KG1 (cell line): ENCODE results near the gene LRBA.
"Not testable (repeated sequence)": the region's sequence is repeated elsewhere in the genome, so short reads cannot be mapped to it uniquely, and the experiment has no call there.

ENCODE experiments used
- DNase-seq: peaks from one replicate; lab custom pipeline; 2025; lab: John Stamatoyannopoulos, UW

Gene LRBA

GRCh38 chr4:150564967-150565366 is 450.1 kb downstream of the LRBA start:
- not testable (repeated sequence) for DNase-seq

GRCh38 chr4:150562751-150563150 is 452.3 kb downstream of the LRBA start:
- no peak for DNase-seq

- no peak for DNase-seq
Observed at GRCh38 chr4:150562250-150562649, 452.8 kb downstream of the LRBA start.

- DNase-seq, result no peak
Observed at GRCh38 chr4:150561143-150561737, 453.8 kb downstream of the LRBA start.

GRCh38 chr4:150557811-150558210 is 457.3 kb downstream of the LRBA start:
- DNase-seq, result not testable (repeated sequence)

- no peak for DNase-seq
Observed at GRCh38 chr4:150547154-150547838, 467.8 kb downstream of the LRBA start.

- DNase-seq, result no peak
Observed at GRCh38 chr4:150546286-150546685, 468.8 kb downstream of the LRBA start.

GRCh38 chr4:150543042-150543441 is 472.0 kb downstream of the LRBA start:
- DNase-seq, result no peak

- DNase-seq, result no peak
Observed at GRCh38 chr4:150541681-150542080, 473.4 kb downstream of the LRBA start.

- no peak for DNase-seq
Observed at GRCh38 chr4:150540959-150541360, 474.1 kb downstream of the LRBA start.

GRCh38 chr4:150540536-150540935 is 474.5 kb downstream of the LRBA start:
- no peak for DNase-seq

GRCh38 chr4:150537911-150538310 is 477.2 kb downstream of the LRBA start:
- not testable (repeated sequence) for DNase-seq

- no peak for DNase-seq
Observed at GRCh38 chr4:150534818-150535217, 480.3 kb downstream of the LRBA start.

- no peak for DNase-seq
Observed at GRCh38 chr4:150533673-150534072, 481.4 kb downstream of the LRBA start.

GRCh38 chr4:150525321-150525868 is 489.7 kb downstream of the LRBA start:
- DNase-seq, result no peak

- DNase-seq, result no peak
Observed at GRCh38 chr4:150518559-150518958, 496.5 kb downstream of the LRBA start.

- no peak for DNase-seq
Observed at GRCh38 chr4:150515135-150515534, 499.9 kb downstream of the LRBA start.

- no peak for DNase-seq
Observed at GRCh38 chr4:150514709-150515108, 500.4 kb downstream of the LRBA start.

- no peak for DNase-seq
Observed at GRCh38 chr4:150510176-150510865, 504.8 kb downstream of the LRBA start.

- DNase-seq, result not testable (repeated sequence)
Observed at GRCh38 chr4:150507656-150508055, 507.4 kb downstream of the LRBA start.

- DNase-seq, result no peak
Observed at GRCh38 chr4:150501983-150502382, 513.1 kb downstream of the LRBA start.

- no peak for DNase-seq
Observed at GRCh38 chr4:150501009-150501727, 513.9 kb downstream of the LRBA start.
